ENCODE measurements around the gene UMPS.
"Not testable (repeated sequence)": the region's sequence is repeated elsewhere in the genome, so short reads cannot be mapped to it uniquely, and the experiment has no call there.

The UMPS gene

DNA sequence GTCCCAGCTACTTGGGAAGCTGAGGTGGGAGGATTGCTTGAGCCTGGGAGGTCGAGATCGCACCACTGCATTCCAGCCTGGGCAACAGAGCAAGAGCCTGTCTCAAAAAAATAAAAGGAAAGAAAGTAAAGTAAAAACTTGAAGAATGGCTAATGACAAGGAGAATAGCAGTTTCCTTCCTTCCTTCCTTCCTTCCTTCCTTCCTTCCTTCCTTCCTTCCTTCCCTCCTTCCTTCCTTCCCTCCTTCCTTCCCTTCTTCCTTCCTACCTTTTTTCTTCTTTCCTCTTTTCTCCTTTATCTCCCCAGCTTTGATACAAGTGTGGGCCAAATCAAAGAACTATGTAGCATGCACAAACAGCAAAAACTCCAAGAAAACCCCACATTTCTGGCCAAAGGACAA is 23.0 kb upstream of the UMPS start:
- DNase-seq (ENCODE audit: low read depth): not testable (repeated sequence)

DNA sequence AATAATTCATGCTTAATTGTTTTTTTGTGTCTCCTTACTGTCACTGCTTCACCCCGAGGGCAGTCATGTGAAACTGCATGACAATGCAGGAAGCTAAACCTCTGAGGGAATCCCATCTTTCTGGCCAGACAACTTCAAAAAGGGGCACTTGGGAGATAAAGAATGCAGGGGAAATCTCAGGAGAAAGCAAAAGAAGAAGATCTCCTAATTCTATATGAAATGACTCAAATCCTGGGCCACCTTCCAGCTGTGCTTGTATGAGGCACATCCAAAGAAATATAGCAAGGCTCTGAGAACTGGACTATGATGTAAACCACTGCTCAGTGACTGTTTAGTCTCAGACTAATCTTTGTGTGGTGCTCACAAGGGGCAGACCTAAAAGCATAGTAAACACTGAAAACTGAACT is 22.6 kb upstream of the UMPS start:
- peak; percentile 73 for DNase-seq (ENCODE audit: low read depth)

DNA sequence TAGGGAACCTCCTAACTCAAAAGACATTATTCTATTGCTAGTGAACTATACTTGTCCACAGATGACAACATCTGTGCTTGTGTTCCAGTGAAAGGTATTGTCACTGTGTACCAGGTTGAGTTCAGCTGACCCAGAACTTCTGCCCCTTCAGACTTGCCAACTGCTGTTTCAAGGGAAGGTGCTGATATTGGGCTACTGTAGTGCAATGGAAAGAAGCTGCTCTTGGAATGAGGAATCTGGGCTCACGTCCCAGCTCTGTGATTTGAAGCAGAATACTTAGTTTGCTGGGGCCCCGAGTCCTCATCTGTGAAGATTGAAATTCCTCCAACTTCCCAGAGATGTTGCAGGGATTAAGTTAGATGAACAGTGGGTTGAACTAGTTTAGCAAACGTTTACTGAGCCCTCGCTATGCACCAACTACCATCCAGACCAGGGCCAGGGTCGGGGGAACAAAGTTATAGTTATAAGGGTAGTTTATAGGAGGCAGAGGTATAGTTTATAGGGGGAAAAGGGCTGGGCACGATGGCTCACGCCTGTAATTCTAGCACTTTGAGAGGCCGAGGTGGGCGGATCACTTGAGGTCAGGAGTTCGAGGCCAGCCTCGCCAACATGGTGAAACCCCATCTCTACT is 15.9 kb upstream of the UMPS start:
- DNase-seq (ENCODE audit: low read depth): no peak

DNA sequence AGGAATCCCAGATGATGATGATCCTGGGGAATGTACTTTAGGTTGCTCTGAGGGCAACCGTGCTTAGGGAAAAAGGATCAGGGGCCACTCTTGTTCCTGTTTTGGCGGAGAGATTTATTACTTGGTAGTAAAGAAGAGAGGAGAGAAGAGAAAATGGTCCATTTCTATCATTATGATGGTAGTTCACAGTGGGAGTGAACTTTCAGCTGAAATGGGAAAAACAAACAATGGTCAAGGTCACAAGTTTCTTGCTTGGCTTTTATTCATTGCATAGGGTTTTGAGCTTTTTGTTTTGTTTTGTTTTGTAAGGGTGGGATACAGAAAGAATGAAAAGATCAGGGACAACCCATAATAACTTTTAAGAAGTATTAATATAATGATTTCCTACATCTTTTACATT is 7.7 kb upstream of the UMPS start:
- no peak for DNase-seq (ENCODE audit: low read depth)

DNA sequence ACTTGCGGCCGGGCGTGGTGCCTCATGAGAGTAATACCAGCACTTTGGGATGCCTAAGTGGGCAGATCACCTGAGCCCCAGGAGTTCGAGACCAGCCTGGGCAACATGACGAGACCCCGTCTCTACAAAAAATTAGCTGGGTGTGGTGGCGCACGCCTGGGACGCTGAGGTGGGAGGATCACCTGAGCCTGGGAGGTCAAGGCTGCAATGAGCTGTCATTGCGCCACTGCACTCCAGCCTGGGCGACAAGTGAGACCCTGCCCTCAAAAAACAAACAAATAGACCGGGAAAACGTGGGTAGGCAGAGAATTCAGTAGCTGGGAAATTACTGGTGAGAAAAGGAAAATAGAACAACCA is 667 bp downstream of the UMPS start:
- no peak for DNase-seq (ENCODE audit: low read depth)

DNA sequence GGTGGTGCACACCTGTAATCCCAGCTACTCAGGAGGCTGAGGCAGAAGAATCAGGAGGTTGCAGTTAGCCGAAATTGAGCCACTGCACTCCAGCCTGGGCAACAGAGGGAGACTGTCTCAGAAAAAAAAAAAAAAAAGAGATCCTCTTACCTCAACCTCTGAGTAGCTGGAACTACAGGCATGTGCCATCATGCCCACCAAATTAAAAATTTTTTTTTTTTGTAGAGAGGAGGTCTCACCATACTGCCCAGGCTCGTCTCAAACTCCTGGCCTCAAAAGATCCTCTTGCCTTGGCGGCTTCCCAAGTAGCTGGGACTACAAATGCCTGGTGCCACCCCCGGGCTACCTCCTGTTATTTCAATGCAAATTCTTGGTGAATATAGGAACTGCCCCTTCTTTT is 1.5 kb downstream of the UMPS start:
- DNase-seq (ENCODE audit: low read depth): no peak

DNA sequence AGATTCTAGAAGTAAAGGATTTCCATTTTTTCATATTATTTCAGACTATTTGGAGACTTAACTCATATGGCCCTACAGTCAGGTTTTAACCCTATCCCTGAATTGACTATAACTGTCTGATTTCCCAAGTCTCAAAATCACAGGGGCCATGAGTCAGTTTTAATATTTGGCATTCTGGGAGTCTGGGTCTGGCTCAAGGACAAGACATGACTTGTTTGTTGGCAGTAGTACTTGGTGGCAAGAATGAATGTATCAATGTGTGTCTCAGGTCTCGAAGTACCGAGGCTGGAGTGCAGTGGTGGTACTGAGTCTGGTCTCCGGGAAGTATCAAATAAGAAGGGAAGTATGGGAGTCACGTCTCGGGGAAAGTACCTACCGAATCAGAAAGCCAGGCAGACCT is 10.8 kb downstream of the UMPS start:
- DNase-seq (ENCODE audit: low read depth): no peak

DNA sequence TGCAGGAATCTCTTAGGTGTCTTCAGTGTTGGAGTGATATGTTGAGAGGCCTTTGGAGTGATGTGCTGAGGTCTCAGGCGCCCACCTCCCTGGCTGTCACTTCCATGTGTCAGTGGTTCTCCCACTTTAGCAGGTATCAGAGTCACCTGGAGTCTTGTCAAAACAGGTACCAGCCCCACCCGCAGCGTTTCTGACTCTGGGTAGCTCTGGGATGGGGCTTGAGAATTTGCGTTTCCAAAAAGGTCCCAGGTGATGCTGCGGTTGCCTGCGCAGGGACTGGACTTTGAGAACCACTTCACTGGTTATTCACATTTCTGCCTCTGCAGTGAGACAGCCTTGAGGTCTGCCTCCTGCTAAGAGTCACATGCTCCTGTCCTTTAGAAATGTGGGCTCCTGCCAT is 15.5 kb downstream of the UMPS start:
- no peak for DNase-seq (ENCODE audit: low read depth)

DNA sequence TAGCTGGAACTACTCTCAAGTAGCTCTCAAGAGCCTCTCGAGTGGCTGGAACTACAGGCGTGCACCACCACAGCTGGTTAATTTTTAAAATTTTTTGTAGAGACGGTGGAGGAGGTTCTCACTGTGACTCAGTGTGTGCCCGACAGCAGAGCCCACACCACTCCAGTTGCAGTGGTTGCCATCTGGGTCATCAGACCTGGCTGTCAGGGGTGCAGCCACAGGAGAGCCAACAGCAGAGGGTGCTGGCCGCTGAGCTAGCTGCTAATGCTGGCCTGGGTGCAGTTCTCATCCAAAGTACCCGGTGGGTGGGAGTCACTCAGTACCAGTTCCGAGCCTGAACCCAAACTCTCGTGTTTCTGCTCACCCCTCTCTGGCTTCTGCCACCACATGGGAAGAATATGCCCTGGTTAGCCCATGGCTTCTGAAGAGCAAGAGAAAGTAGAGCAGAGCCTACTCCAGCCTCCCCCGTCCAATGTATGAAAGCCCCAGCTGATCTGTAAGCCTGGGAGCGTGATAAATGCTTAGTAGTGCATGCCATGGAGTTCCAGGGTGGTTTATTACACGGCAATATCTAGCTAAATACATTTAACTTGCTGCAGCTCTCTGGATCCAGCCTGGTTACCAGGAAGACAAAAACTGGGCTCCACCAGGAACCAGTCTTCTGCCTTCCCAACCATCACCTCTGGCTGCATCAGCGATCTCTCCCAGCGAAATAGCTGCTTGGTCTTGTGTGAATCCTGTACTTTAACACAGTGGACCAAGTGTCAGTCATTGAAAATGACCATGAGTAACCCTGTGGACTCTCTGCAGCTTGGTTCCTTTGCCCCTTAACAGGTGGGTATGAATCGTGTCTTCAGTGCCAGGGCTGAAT is 17.1 kb downstream of the UMPS start:
- DNase-seq (ENCODE audit: low read depth): no peak

DNA sequence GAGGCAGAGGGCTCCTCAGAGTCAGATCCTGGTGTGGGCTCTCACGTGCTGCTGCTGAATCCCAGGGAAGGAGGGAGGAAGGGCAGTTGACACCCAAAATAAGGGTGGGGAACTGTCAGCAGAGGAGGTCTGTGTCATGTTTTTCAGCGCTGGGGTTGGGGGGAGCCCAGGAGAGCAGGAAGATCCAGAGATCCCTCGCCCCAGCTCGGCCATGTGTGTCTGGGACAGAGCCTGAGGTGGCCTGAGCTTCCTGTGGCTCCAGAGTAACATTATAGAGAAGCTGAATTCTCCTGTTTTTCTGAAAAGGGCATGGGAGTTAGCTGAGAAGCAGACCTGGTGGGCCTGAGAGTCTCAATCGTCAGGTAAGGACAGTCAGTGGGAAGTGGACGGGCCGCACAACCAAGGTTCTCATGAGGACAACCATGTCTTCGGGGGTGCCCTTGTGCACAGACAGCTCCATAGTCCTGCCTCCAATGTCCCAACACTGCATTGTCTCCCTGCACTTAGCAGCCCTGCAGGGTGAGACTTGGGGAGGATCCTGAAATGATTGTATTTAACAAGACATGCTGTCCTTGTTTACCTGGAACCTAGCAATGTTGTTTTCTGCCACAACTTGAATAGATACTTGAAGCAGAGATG is 18.4 kb downstream of the UMPS start:
- no peak for DNase-seq (ENCODE audit: low read depth)

DNA sequence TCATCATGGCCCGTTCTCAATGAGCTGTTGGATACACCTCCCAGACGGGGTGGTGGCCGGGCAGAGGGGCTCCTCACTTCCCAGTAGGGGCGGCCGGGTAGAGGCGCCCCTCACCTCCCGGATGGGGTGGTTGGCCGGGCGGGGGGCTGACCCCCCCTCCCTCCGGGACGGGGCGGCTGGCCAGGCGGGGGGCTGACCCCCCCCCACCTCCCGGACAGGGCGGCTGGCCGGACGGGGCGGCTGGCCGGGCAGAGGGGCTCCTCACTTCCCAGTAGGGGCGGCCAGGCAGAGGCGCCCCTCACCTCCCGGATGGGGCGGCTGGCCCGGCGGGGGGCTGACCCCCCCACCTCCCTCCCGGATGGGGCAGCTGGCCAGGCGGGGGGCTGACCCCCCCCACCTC is 19.6 kb downstream of the UMPS start:
- not testable (repeated sequence) for DNase-seq (ENCODE audit: low read depth)

DNA sequence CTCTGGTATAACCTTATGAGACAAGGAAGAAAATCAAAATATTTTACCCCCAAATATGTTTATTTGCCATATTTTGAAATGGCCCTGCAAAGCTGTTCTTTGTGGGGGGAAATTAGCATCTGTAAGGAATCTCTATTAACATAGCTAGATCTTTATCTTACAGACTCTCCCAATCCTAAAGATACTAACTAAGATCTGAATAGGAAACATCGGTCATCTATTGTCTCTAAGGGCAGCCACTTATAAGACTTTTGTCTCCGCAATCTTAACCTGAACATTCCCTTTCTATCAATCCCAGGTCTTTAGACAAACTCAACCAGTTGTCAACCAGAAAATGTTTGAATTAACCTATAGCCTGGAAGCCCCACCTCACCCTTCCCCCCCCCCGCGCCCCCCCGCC is 21.2 kb downstream of the UMPS start:
- DNase-seq (ENCODE audit: low read depth): no peak

DNA sequence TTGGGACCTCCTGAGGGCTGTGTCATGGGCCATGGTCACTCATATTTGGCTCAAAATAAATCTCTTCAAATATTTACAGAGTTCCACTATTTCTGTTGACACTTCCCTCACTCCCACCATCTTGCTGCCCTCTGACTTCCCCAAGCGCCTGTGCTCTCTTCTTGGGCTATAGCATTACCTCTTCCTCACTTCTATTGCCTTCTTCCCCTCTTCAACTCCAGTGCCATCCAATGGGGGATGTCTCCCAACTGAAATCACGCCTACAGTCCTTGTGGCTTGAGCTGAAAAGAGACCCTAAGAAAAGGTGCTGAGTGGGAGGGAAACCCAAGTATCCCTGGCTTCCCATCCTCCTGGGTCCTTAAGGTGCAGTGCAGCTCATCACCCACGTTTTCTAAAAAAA is 21.8 kb downstream of the UMPS start:
- DNase-seq (ENCODE audit: low read depth): no peak

DNA sequence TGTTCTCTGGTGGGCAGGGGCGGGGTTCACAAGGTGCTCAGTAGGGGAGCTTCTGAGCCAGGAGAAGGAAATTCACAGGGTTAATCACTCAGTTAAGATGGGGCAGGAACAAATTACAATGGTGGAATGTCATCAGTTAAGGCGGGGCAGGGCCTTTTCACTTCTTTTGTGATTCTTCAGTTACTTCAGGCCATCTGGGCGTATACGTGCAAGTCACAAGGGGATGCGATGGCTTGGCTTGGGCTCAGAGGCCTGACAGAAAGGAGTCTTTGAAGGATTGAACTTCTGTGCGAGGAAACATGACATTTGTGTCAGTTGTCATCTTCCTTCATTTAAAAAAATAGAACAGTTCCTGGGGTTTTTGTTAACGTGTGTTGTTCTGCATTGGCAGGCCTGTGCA is 27.7 kb downstream of the UMPS start:
- not testable (repeated sequence) for DNase-seq (ENCODE audit: low read depth)

DNA sequence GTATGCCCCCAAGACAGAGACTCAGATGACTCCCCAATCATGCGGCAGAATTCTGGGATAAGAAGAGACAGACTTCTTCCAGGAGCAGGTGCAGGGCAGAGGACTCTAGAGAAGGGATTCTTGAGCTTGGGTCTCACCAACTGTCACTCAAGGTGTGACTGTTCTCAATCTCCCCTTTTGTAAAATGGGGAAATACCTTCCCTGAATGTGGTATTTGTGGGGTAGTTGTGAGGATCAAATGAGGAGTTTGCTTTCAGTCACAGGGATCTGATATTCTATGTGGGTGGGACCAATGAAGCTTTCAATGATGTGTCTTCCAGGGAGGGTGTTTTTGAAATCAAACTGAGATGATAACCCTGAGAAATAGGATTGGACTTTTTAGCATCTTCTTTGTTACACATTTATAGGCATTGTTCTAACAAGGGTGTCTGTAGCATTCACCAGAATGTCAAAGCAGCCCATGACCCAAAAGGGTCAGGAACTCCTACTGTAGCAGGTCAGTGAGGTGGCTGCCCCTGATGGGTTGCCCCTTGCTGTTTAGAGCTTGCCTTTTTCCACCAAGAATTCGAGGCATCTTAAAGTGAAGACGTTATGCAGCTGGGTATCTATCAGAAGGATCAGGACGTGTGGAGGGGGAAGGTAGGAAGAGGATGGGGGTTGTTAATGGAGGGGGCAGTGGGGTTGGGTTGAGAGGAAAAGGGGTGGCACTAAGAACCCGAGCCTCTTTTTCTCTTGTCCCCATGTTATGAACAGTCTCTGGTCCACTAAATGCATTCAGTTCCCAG is 28.8 kb downstream of the UMPS start:
- DNase-seq (ENCODE audit: low read depth): no peak

DNA sequence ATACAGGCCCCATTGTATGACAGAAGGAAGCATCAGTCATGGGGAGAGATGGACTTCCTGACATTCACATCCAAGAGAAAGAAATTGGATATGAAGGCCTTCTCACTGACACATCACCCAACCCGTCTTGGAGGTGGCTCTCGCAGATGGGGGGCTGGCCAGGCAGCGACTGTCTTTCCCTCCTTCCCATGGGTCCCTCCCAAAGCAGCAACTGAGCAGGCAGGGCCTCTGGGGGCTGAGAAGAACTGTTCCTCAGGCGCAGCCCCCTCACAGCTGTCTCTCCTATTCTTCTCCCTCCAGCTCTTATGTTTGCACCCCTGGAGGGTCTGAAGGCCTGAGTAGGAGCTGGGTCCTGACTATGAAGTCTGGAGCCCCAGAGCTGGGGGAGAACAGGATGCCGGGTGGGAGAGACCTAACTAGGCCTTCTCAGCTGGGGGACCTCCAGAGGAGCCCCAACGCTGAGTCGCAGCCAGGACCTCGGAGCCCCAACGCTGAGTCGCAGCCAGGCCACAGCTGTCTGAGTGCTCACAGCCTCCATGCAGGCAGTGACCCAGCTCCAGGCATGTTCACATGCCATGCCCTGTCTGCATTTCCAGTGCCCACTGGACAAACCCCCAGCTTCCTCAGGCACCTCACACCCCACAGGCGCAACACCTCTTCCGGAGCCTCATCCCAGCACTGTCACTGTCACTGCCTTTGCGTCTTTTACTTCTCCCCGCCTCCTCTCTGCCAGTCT is 29.6 kb downstream of the UMPS start:
- DNase-seq (ENCODE audit: low read depth): no peak

DNA sequence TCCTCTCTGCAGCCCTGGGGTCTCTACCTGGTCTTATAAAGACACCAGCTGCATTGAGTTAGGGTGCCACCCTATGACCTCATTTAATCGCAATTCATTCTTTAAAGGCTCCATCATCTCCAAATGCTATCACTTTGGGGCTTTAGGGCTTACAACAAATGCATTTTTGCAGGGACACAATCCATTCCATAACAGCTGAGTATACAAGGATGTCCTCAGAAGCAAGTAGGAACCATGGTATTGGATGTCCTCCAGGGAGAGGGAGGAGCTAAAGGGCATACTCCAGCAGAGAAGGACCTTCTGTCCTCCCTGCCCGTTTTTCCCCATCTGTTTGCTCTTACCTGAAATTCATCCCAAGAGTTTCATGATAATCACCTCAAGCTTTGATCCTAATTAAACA is 30.3 kb downstream of the UMPS start:
- peak; percentile 37 for DNase-seq (ENCODE audit: low read depth)

DNA sequence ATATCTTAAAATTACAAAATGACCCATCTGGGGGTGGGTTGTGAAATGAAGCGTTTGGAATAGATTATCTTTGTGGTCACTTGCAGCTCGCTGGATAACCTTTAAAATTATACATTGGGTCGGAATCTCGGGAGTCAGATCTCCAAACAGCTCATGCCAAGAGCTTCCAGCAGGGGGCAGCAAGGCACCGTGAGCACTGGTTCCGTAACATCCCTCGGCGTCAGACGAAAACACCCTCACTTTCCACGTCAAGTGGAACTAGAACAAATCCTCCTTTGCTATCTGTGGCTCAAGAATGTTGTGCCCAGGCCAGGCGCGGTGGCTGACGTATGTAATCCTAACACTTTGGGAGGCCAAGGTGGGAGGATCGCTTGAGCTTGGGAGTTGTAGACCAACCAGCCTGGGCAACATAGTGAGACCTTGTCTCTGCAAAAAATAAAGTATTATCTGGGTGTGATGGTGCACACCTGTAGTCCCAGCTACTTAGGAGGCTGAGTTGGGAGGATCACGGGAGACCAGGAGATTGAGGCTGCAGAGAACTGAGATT is 31.1 kb downstream of the UMPS start:
- peak; percentile 61 for DNase-seq (ENCODE audit: low read depth)

DNA sequence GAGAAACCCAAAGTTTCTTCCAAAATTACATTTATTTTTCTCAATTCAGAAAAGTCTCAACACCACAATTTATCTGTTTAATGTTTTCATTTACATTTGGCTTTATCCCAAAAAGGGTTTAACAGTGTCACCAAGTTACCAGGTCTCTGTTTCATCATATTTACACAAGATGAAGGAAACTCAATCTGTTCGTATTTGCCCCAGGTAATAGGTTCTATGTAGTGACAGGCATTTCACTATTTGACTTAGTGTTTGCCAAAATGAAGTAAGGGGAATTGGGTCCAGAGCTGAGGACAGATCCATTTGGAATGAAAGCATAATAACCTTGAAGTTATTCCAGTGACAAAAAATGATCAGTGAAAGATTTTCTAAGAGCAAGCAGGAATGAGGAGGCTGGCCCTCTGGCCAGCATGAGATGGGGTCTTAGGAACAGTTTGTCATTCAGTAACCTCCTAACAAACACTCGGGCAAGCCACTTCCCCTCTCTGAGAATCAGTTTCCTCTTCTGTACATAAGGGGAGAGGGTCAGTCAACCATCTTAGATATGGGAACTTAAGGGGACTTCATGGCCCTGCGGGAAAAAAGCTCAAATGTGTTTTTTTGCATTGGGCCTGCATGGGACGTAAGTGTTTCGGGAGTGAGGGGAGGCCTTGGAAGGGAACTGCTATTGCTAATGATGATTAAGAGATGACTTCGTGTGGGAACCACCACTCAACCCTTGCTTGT is 31.8 kb downstream of the UMPS start:
- DNase-seq (ENCODE audit: low read depth): no peak

DNA sequence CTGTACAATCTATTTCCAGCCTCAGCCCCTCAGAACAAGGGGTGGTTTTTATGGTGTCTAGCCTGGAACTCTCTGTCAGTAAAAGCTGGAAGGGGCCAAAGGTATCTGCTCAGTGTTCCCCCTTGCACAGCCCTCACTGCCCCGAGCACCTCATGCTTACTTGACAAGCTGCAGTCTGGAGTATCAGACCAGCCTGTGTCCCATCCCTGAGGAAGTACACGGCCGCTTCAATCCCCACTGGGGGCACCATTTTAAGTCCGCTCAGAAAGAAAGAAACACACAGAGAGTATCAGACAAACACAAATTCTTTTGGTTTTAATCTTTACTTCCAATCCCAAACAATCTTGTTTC is 32.4 kb downstream of the UMPS start:
- no peak for DNase-seq (ENCODE audit: low read depth)

DNA sequence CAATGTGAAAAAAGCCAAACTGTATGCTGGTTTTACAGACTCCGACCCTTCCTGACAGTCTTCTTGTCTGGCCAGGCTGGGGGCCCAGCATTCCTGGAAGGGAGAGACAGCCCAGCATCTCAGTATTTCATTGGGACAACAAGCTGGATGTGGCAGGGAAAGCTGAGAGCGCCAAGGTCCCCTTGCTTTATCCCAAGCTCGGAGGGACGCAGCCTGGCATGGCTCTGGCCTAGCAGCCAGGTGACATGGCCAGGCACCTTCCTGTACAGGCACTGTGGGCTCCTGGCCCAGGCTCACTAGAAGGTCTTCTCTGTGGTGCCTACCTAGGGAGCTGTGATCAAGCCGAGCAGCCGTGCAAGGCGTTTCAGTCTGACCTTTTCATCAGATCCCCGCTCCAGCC is 33.0 kb downstream of the UMPS start:
- no peak for DNase-seq (ENCODE audit: low read depth)

Measured in HS-5 (cell line).